Uterus (tissue), 2 donors: ENCODE data around the gene GSG1.

Experiments used
- CTCF ChIP-seq, 4 experiments: fragments of 200-600 bp in 2 of 4; fragments of 450-650 bp in 2 of 4; sonication (generic) in 2 of 4; IDR thresholded peaks; one replicate each; pipeline ENCODE4 v1.5.1; 2016 to 2019; ENCODE audit warnings: antibody characterized with exemption in 4 of 4, mild to moderate bottlenecking in 2 of 4, moderate library complexity in 1 of 4
- POLR2A ChIP-seq, 2 donors: fragments of 450-650 bp; IDR thresholded peaks; one replicate each; pipeline ENCODE4 v1.6.1; 2016; ENCODE audit warnings: antibody characterized with exemption in 2 of 2, mild to moderate bottlenecking in 1 of 2, moderate library complexity in 1 of 2

- TF ChIP-seq CTCF (IDR thresholded peaks at IDR 0.05), result no peak
- no peak for TF ChIP-seq POLR2A (IDR thresholded peaks at IDR 0.05)
Observed at GRCh38 chr12:13061377-13061776, 42.1 kb downstream of the GSG1 start.
